PFSK-1 (cell line): Measurements from ENCODE around the gene KLF16.
A peak's percentile ranks its signal among the peaks of the same experiment; 100 is the strongest.

Experiments
- FOXP2 ChIP-seq: optimal IDR thresholded peaks from 2 replicates; pipeline ENCODE3; 2011; ENCODE audit warnings: borderline replicate concordance, control low read depth, inconsistent platforms; ENCODE audit not compliant: insufficient read depth; ENCODE audit errors: extremely low read length, extremely low read depth
- POLR2AphosphoS5 ChIP-seq: IDR thresholded peaks from 2 replicates; pipeline ENCODE4 v1.6.1; 2012; ENCODE audit warnings: low read depth, mild to moderate bottlenecking, control low read depth, low read length, moderate library complexity
- SIN3A ChIP-seq: IDR thresholded peaks from 2 replicates; pipeline ENCODE4 v1.6.1; 2012; ENCODE audit warnings: mild to moderate bottlenecking, low read length, moderate library complexity, borderline replicate concordance; ENCODE audit not compliant: insufficient read depth
- TAF1 ChIP-seq: IDR thresholded peaks from 2 replicates; pipeline ENCODE4 v1.6.1; 2012; ENCODE audit warnings: low read length, control low read depth, borderline replicate concordance; ENCODE audit not compliant: insufficient read depth
- TF ChIP-seq, protein P1 (sequence below), 2 experiments: IDR thresholded peaks; 2 replicates each; pipeline versions ENCODE4 v1.6.1 to v1.8.0; 2011 to 2012; ENCODE audit warnings: low read depth in 2 of 2, low read length in 2 of 2, control low read depth in 1 of 2, inconsistent platforms in 1 of 2, mild to moderate bottlenecking in 1 of 2, moderate library complexity in 1 of 2; ENCODE audit not compliant: insufficient read depth in 1 of 2

Gene KLF16

DNA sequence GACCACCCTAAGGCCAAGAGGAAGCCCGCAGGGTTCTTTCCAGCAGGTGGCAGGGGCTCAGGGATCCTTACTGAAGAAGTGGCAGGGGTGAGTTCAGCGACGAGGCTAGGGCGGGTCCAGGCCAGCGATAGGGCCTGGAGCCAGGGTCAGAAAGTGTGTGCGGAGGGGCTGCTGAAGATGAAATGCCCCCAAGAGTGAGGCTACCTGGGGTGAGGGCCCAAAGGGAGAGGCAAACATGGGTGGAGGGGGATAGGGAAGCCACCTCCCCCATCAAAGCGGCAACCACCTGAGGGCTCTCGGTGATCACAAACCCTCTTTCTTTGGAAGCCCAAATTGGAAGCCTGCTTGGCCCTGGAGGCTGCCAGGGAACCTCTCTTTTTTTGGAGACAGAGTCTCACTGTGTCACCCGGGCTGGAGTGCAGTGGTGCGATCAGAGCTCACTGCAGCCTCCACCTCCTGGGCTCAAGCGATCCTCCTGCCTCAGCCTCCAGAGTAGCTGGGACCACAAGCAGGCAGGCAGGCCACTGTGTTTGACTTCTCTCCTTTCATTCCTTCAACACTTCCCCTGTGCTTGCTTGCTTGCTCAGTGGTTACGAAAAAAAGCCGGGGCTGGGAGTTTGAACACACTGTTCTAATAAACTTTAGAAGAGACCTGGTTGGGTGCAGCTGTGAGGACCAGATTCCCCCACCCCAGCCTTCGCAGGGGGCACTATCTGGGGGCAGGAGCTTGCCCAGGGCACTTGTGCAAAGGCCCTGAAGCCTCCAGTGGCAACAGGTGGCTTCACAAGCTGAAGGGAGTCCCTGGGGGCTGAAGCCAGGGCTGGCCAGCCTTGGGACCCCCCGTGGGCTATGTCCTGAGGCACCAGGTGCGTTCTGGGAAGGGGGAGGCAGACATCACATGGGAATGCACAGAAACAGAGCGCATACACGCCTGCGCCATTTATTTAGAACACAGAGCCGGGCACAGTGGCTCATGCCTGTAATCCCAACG is 49.9 kb downstream of the KLF16 start:
- TF ChIP-seq POLR2AphosphoS5 (0 out of 2 replicates have a peak, but pooled peaks have one; percentile 7), SIN3A (no peak)

DNA sequence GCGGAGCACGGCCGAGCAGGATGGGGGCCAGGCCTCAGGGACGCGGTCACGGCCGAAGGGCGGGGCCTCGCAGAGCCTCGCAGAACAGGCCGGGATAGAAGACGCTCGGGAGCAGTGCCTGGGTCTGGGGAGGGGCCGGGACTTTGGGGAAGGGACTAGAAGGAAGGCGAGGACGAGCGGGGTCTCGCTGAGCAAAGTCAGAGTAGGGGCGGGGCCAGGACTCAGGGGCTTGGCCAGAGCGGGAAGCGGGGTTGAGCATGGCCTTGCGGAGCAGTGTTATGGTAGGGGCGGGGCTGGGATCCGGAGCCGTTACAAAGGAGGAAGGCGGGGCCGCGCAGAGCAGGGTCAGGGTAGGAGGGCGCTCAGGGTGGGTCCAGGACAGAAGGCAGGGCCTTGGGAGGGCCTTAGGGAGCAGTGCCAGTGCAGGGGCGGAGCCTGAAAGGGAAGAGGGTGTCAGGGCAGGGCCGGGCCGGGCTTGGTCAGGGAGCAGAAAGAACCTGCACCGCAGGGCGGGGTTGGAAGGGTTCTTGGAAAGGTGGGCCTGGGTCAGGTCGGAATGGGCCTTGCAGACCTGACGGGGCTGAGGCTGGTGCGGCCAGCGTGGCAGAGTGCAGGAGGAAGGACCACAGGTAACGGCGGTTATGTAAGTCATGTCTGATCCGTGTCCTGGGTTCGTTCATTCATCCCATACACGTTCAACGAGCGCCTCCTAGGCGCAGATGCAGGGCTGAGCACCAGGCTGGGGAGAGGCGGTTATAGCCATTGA is 50.8 kb downstream of the KLF16 start:
- TF ChIP-seq, protein P1, sequence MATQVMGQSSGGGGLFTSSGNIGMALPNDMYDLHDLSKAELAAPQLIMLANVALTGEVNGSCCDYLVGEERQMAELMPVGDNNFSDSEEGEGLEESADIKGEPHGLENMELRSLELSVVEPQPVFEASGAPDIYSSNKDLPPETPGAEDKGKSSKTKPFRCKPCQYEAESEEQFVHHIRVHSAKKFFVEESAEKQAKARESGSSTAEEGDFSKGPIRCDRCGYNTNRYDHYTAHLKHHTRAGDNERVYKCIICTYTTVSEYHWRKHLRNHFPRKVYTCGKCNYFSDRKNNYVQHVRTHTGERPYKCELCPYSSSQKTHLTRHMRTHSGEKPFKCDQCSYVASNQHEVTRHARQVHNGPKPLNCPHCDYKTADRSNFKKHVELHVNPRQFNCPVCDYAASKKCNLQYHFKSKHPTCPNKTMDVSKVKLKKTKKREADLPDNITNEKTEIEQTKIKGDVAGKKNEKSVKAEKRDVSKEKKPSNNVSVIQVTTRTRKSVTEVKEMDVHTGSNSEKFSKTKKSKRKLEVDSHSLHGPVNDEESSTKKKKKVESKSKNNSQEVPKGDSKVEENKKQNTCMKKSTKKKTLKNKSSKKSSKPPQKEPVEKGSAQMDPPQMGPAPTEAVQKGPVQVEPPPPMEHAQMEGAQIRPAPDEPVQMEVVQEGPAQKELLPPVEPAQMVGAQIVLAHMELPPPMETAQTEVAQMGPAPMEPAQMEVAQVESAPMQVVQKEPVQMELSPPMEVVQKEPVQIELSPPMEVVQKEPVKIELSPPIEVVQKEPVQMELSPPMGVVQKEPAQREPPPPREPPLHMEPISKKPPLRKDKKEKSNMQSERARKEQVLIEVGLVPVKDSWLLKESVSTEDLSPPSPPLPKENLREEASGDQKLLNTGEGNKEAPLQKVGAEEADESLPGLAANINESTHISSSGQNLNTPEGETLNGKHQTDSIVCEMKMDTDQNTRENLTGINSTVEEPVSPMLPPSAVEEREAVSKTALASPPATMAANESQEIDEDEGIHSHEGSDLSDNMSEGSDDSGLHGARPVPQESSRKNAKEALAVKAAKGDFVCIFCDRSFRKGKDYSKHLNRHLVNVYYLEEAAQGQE (IDR thresholded peaks at IDR 0.05; ENCODE audit: insufficient read depth in 1 of 2, low read depth in 2 of 2, low read length in 2 of 2), result no peak
- peak; percentile 43; the same call in 1 of the 2 replicates for TF ChIP-seq POLR2AphosphoS5

- TF ChIP-seq POLR2AphosphoS5 (no peak), SIN3A (no peak), TAF1 (no peak), FOXP2 (no peak)
- TF ChIP-seq, protein P1 (IDR thresholded peaks at IDR 0.05; ENCODE audit: insufficient read depth in 1 of 2, low read depth in 2 of 2, low read length in 2 of 2), result no peak
Observed at GRCh38 chr19:1811942-1812425, 51.4 kb downstream of the KLF16 start, which contains the start of gene ATP8B3. ATP8B3 (minus strand) TSS chr19:1812276; CDS start chr19:1811736, 540 bp downstream.

DNA sequence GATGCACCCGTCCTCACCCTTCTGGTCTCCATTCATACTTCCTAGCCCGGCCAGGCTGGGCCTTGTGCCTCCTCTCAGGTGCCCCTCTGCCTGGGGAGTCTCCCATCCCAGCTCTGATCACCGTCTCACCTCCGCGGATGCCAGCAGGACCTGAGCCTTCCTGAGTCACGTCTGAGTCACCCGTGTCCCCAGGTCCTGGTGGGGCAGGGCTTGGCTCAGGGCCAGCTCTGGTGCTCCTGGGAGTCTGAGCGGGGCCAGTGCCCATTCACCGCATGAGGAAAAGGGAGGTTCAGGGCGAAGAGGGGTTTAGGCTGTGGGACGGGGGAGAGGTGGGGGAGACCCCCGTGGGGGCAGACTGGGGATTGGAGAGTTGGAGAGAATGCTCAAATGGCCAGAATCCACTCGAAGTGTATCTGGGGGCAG is 51.9 kb downstream of the KLF16 start:
- TF ChIP-seq FOXP2 (no peak), SIN3A (no peak), TAF1 (no peak), POLR2AphosphoS5 (no peak)
- TF ChIP-seq, protein P1 (IDR thresholded peaks at IDR 0.05; ENCODE audit: insufficient read depth in 1 of 2, low read depth in 2 of 2, low read length in 2 of 2), result no peak

DNA sequence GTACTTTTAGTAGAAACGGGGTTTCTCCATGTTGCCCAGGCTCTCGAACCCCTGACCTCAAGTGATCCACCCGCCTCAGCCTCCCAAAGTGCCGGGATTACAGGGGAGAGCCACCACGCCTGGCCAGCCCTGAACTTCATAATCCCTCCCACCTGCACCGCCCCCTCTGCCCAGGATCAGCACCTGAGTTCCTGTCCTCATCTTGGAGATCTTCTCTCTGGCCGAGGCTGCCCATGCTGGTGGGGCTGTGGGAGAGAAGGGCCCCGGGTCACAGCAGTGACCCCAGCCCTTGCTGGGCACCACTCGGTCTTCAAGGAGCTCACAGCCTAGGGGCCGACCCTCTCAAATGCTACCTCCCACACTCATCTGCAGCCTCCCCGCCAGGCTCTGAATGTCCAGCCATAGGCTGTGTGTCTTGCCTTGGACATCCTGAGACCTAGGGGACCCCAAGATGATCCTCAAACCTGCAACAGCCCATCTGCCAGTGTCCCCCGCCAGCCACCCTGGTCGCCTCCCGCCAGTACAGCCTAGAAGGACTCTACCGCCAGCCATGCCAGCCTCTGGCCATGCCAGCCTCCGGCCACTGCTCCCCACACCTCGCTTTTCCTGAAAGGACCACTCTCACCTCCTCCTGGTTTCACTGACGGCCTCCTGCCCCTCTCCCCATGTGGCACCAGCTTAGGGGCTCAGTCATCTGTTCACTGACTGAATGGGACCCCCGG is 52.8 kb downstream of the KLF16 start:
- TF ChIP-seq FOXP2, result no peak
- no peak for TF ChIP-seq POLR2AphosphoS5
- TF ChIP-seq, protein P1 (IDR thresholded peaks at IDR 0.05; ENCODE audit: insufficient read depth in 1 of 2, low read depth in 2 of 2, low read length in 2 of 2), result no peak
- no peak for TF ChIP-seq TAF1
- no peak for TF ChIP-seq SIN3A
